Adrenal gland (tissue), 12 donors: Measurements from ENCODE around the gene MGRN1. TPM values are rescaled to one million over a fixed set of nuclear protein-coding genes. Genes with fewer than 3 reads are reported as not detected.

Source experiments
- DNase-seq, 7 donors: peaks; one replicate each; pipeline ENCODE4 v3.0.0-alpha.2; 2019 to 2020
- H3K27ac ChIP-seq, 5 donors: fragments of 200-600 bp; sonication (generic) in 4 of 5; 1 replicate in 3 of 5; 2 replicates in 2 of 5; pipeline versions ENCODE4 v1.5.1 to v1.8.0; 2016 to 2020; ENCODE audit warnings: mild to moderate bottlenecking in 1 of 5
- H3K27me3 ChIP-seq: fragments of 200-600 bp; 2 replicates; pipeline ENCODE4 v1.8.0; 2021
- H3K36me3 ChIP-seq, 2 donors: fragments of 200-600 bp; replicated peaks in 1 of 2; 1 replicate in 1 of 2; 2 replicates in 1 of 2; pipeline versions ENCODE4 v1.5.1 to v1.8.0; 2018 to 2022
- H3K4me1 ChIP-seq, 2 donors: fragments of 200-600 bp; replicated peaks in 1 of 2; 1 replicate in 1 of 2; 2 replicates in 1 of 2; pipeline versions ENCODE4 v1.5.1 to v1.8.0; 2018 to 2021
- H3K4me3 ChIP-seq, 4 donors: fragments of 200-600 bp; sonication (generic) in 3 of 4; one replicate each; pipeline ENCODE4 v1.5.1; 2016 to 2018
- H3K9me3 ChIP-seq, 3 donors: fragments of 200-600 bp; sonication (generic) in 1 of 3; replicated peaks in 1 of 3; 1 replicate in 2 of 3; 2 replicates in 1 of 3; pipeline versions ENCODE4 v1.5.1 to v1.8.0; 2016 to 2021
- CTCF ChIP-seq, 6 experiments: fragments of 450-650 bp in 4 of 6; fragments of 200-600 bp in 2 of 6; sonication (generic) in 1 of 6; IDR thresholded peaks; 1 replicate in 5 of 6; 2 replicates in 1 of 6; pipeline versions ENCODE4 v1.5.1 to v1.8.0; 2016 to 2021; ENCODE audit warnings: antibody characterized with exemption in 6 of 6, mild to moderate bottlenecking in 2 of 6, moderate library complexity in 1 of 6
- POLR2A ChIP-seq, 2 donors: fragments of 450-650 bp; IDR thresholded peaks; one replicate each; pipeline ENCODE4 v1.6.1; 2017; ENCODE audit warnings: antibody characterized with exemption in 2 of 2, mild to moderate bottlenecking in 2 of 2, moderate library complexity in 1 of 2
- WGBS, 4 donors: extraction: QIAGEN DNeasy Blood & Tissue Kit in 2 of 4; methylation state at CpG; one replicate each; pipeline versions ENCODE4 v1.1.5 to v1.1.7; 2013 to 2017; 5-methylcytosine and 5-hydroxymethylcytosine counted together
- intact Hi-C, 2 donors: fragments of 100-400 bp; cut with DNase I; formaldehyde crosslinking; loops; one replicate each; pipeline versions ENCODE4 v1.14.1 to v1.15.0; 2022 to 2023
- polyA plus RNA-seq, 3 donors: library from polyadenylated mRNA; stranded (reverse); fragments of 200-250 nt in 2 of 3; fragments of 350-450 nt in 1 of 3; fragmentation: Illumina TruSeq in 1 of 3; extraction: RNeasy Lipid Tissue Mini Kit (QIAGEN cat#74804) in 1 of 3; gene quantifications; one replicate each; pipeline ENCODE4 v1.2.3, GENCODE V29; 2013 to 2014
- total RNA-seq, 9 donors: library from RNA; depleted of rRNA in 4 of 9; stranded (reverse); fragments of >200 nt in 4 of 9; fragments of 120-200 nt in 1 of 9; fragmentation: NEBNext Ultra II Directional in 1 of 9; extraction: Animal tissue kit (Norgen Biotek cat#: 25700) in 1 of 9; gene quantifications; one replicate each; pipeline versions ENCODE4 v1.1.0 to v1.2.4, GENCODE V29; 2013 to 2023
- donor health status: healthy with polysubstance abuse.
- donor health status: Bipolar disorder and iron deficiency.
- donor health status: DM: yes; HTN: yes; CAD: no.
- donor health status: DM: no; HTN: no; CAD: no.
- donor health status: DM: no; HTN: no; CAD: no.
- donor health status: DM: yes; HTN: yes; CAD: no.

Gene MGRN1
- total and polyA plus RNA-seq, 12 donors: 17.5 to 94.1 (median 58.4) TPM

GRCh38 chr16:4641895-4642294 is 17.3 kb downstream of the MGRN1 start:
- H3K4me1 ChIP-seq: peaks cover 14 to 17% of the 10 kb centered on the region in 2 donors
- intact Hi-C loops: no loop called here
- no peak for DNase-seq
- peak overlapping the region in 1 of 5 donors; percentile 38 for H3K27ac ChIP-seq
- H3K27me3 ChIP-seq: no peaks in the 10 kb centered on the region
- H3K9me3 ChIP-seq: no peaks in the 10 kb centered on the region
- no peaks in the 10 kb centered on the region for H3K36me3 ChIP-seq
- H3K4me3 ChIP-seq: no peak overlapping the region
- TF ChIP-seq POLR2A (IDR thresholded peaks at IDR 0.05) (no peak), CTCF (IDR thresholded peaks at IDR 0.05) (no peak)
- 78 to 86% (median 84%) methylated on average over 14 of the region's 14 CpGs for WGBS, 4 donors

GRCh38 chr16:4646773-4647643 is 22.4 kb downstream of the MGRN1 start:
- H3K9me3 ChIP-seq: no peaks in the 10 kb centered on the region
- no peaks in the 10 kb centered on the region for H3K27me3 ChIP-seq
- 92 to 95% (median 93%) methylated on average over 12 to 22 of the region's 22 CpGs for WGBS, 4 donors
- no peak overlapping the region for H3K4me3 ChIP-seq
- no peak for DNase-seq
- TF ChIP-seq POLR2A (IDR thresholded peaks at IDR 0.05) (no peak), CTCF (IDR thresholded peaks at IDR 0.05) (no peak)
- intact Hi-C loops: no loop called here
- no peak overlapping the region for H3K27ac ChIP-seq
- H3K4me1 ChIP-seq: no peaks in the 10 kb centered on the region
- peaks cover 0 to 18% of the 10 kb centered on the region in 2 donors for H3K36me3 ChIP-seq

- Histone ChIP-seq H3K27me3 (no peaks in the 10 kb centered on the region), H3K9me3 (no peaks in the 10 kb centered on the region), H3K36me3 (peaks cover 0 to 24% of the 10 kb centered on the region in 2 donors), H3K27ac (no peak overlapping the region), H3K4me3 (no peak overlapping the region), H3K4me1 (no peaks in the 10 kb centered on the region)
- 92 to 98% (median 97%) methylated on average over 5 to 8 of the region's 8 CpGs for WGBS, 4 donors
- intact Hi-C loops: no loop called here
- TF ChIP-seq CTCF (IDR thresholded peaks at IDR 0.05) (no peak), POLR2A (IDR thresholded peaks at IDR 0.05) (no peak)
- no peak for DNase-seq
Measured at GRCh38 chr16:4647644-4647980, 23.0 kb downstream of the MGRN1 start.

GRCh38 chr16:4648917-4649316 is 24.3 kb downstream of the MGRN1 start:
- no peak overlapping the region for H3K4me3 ChIP-seq
- intact Hi-C loops: no loop called here
- WGBS, 4 donors: 89 to 97% (median 94%) methylated on average over 6 to 13 of the region's 13 CpGs
- H3K27me3 ChIP-seq: no peaks in the 10 kb centered on the region
- H3K36me3 ChIP-seq: peaks cover 0 to 37% of the 10 kb centered on the region in 2 donors
- no peaks in the 10 kb centered on the region for H3K9me3 ChIP-seq
- TF ChIP-seq POLR2A (IDR thresholded peaks at IDR 0.05) (no peak), CTCF (IDR thresholded peaks at IDR 0.05) (no peak)
- H3K27ac ChIP-seq: no peak overlapping the region
- DNase-seq: no peak
- H3K4me1 ChIP-seq: peaks cover 3% of the 10 kb centered on the region in 2 donors
